Muscle layer of colon (tissue), 2 donors: ENCODE results near the gene RBMS1.
"Not testable (repeated sequence)": the region's sequence is repeated elsewhere in the genome, so short reads cannot be mapped to it uniquely, and the experiment has no call there.

Experiments used
- H3K27ac ChIP-seq: one replicate; pipeline ENCODE4 v1.7.0; 2013; ENCODE audit warnings: low read depth, mild to moderate bottlenecking, low read length, moderate library complexity
- H3K27me3 ChIP-seq, 2 donors: one replicate each; pipeline ENCODE4 v1.7.0; 2013; ENCODE audit warnings: low read length in 2 of 2, mild to moderate bottlenecking in 2 of 2; ENCODE audit not compliant: insufficient read depth in 2 of 2, control insufficient read depth in 1 of 2
- H3K36me3 ChIP-seq: one replicate; pipeline ENCODE4 v1.7.0; 2013; ENCODE audit warnings: mild to moderate bottlenecking, low read length; ENCODE audit not compliant: insufficient read depth
- H3K4me1 ChIP-seq: one replicate; pipeline ENCODE4 v1.7.0; 2013; ENCODE audit warnings: mild to moderate bottlenecking, low read length; ENCODE audit not compliant: insufficient read depth
- H3K4me3 ChIP-seq, 2 donors: one replicate each; pipeline ENCODE4 v1.7.0; 2013; ENCODE audit warnings: low read length in 2 of 2, low read depth in 1 of 2, mild to moderate bottlenecking in 1 of 2, moderate library complexity in 1 of 2
- H3K9ac ChIP-seq: one replicate; pipeline ENCODE4 v1.7.0; 2013; ENCODE audit warnings: low read length
- H3K9me3 ChIP-seq: one replicate; pipeline ENCODE4 v1.7.0; 2013; ENCODE audit warnings: mild to moderate bottlenecking, low read length
- donor health status: abdominal sarcoma.
- donor health status: Adenocarcinoma of cecum.

Gene RBMS1

GRCh38 chr2:160429248-160430000 lies 64.2 kb downstream of the RBMS1 start:
- H3K27me3 ChIP-seq: no peaks in the 10 kb centered on the region
- no peaks in the 10 kb centered on the region for H3K36me3 ChIP-seq
- H3K4me3 ChIP-seq: no peak overlapping the region
- no peak overlapping the region for H3K9ac ChIP-seq
- peaks cover 42% of the 10 kb centered on the region for H3K4me1 ChIP-seq
- H3K9me3 ChIP-seq: no peaks in the 10 kb centered on the region
- no peak overlapping the region for H3K27ac ChIP-seq

- Histone ChIP-seq H3K27me3 (no peaks in the 10 kb centered on the region), H3K4me1 (peaks cover 45% of the 10 kb centered on the region), H3K9ac (no peak overlapping the region), H3K4me3 (peak overlapping the region in 1 of 2 donors; percentile 5), H3K36me3 (no peaks in the 10 kb centered on the region), H3K27ac (peak overlapping the region; percentile 78), H3K9me3 (no peaks in the 10 kb centered on the region)
Observed at GRCh38 chr2:160428405-160428763, 65.2 kb downstream of the RBMS1 start.

GRCh38 chr2:160427629-160428404 lies 65.8 kb downstream of the RBMS1 start:
- no peaks in the 10 kb centered on the region for H3K27me3 ChIP-seq
- H3K4me1 ChIP-seq: peaks cover 47% of the 10 kb centered on the region
- peak overlapping the region; percentile 78 for H3K27ac ChIP-seq
- H3K9ac ChIP-seq: no peak overlapping the region
- no peaks in the 10 kb centered on the region for H3K36me3 ChIP-seq
- no peaks in the 10 kb centered on the region for H3K9me3 ChIP-seq
- H3K4me3 ChIP-seq: peak overlapping the region; percentile 5 to 27

GRCh38 chr2:160426604-160427003 lies 67.0 kb downstream of the RBMS1 start:
- Histone ChIP-seq H3K27ac (peak overlapping the region; percentile 23), H3K4me1 (peaks cover 42% of the 10 kb centered on the region), H3K9ac (no peak overlapping the region)

GRCh38 chr2:160425434-160426151 lies 68.0 kb downstream of the RBMS1 start:
- Histone ChIP-seq H3K27me3 (no peaks in the 10 kb centered on the region), H3K9ac (no peak overlapping the region), H3K27ac (peak overlapping the region; percentile 61), H3K4me1 (peaks cover 42% of the 10 kb centered on the region), H3K4me3 (no peak overlapping the region), H3K9me3 (no peaks in the 10 kb centered on the region), H3K36me3 (no peaks in the 10 kb centered on the region)

More at GRCh38 chr2:160426604-160427003, 67.0 kb downstream of the RBMS1 start:
- no peaks in the 10 kb centered on the region for H3K9me3 ChIP-seq
- H3K36me3 ChIP-seq: no peaks in the 10 kb centered on the region
- H3K27me3 ChIP-seq: no peaks in the 10 kb centered on the region
- H3K4me3 ChIP-seq: no peak overlapping the region

- H3K36me3 ChIP-seq: no peaks in the 10 kb centered on the region
- no peak overlapping the region for H3K9ac ChIP-seq
- no peaks in the 10 kb centered on the region for H3K9me3 ChIP-seq
- no peaks in the 10 kb centered on the region for H3K27me3 ChIP-seq
- no peak overlapping the region for H3K27ac ChIP-seq
- H3K4me3 ChIP-seq: no peak overlapping the region
- H3K4me1 ChIP-seq: peaks cover 45% of the 10 kb centered on the region
Observed at GRCh38 chr2:160423126-160423525, 70.5 kb downstream of the RBMS1 start.

GRCh38 chr2:160421646-160422501 lies 71.7 kb downstream of the RBMS1 start:
- H3K9me3 ChIP-seq, H3K27ac ChIP-seq, H3K9ac ChIP-seq, H3K36me3 ChIP-seq, H3K4me3 ChIP-seq, H3K27me3 ChIP-seq: not testable (repeated sequence)
- peaks cover 40% of the 10 kb centered on the region for H3K4me1 ChIP-seq

- Histone ChIP-seq H3K4me3 (no peak overlapping the region), H3K9me3 (no peaks in the 10 kb centered on the region), H3K36me3 (no peaks in the 10 kb centered on the region), H3K27me3 (no peaks in the 10 kb centered on the region), H3K4me1 (peaks cover 31% of the 10 kb centered on the region), H3K9ac (no peak overlapping the region), H3K27ac (no peak overlapping the region)
Observed at GRCh38 chr2:160420711-160421110, 72.9 kb downstream of the RBMS1 start.

GRCh38 chr2:160419776-160420505 lies 73.7 kb downstream of the RBMS1 start:
- Histone ChIP-seq H3K9ac (no peak overlapping the region), H3K27me3 (no peaks in the 10 kb centered on the region), H3K4me1 (peaks cover 23% of the 10 kb centered on the region), H3K4me3 (no peak overlapping the region), H3K9me3 (no peaks in the 10 kb centered on the region), H3K27ac (no peak overlapping the region), H3K36me3 (no peaks in the 10 kb centered on the region)

GRCh38 chr2:160418853-160419252 lies 74.8 kb downstream of the RBMS1 start:
- H3K36me3 ChIP-seq: no peaks in the 10 kb centered on the region
- H3K9ac ChIP-seq: no peak overlapping the region
- H3K27ac ChIP-seq: no peak overlapping the region
- H3K9me3 ChIP-seq: no peaks in the 10 kb centered on the region
- H3K27me3 ChIP-seq: no peaks in the 10 kb centered on the region
- H3K4me3 ChIP-seq: no peak overlapping the region
- peaks cover 19% of the 10 kb centered on the region for H3K4me1 ChIP-seq
